HepG2 (cell line): ENCODE data around the gene WNK4. TPM values are rescaled to one million over a fixed set of nuclear protein-coding genes. Genes with fewer than 3 reads are reported as not detected.

ENCODE experiments used
- ATAC-seq: fragments of 200-7000 bp; cut with Tn5 transposase; 3 replicates; pipeline ENCODE4 v1.9.1; 2020; ENCODE audit warnings: mild to moderate bottlenecking, moderate library complexity
- BruUV-seq: library from RNA; stranded (reverse); fragments of 400-500 nt; replicated peaks from 2 replicates; lab custom pipeline; 2021; lab: Mats Ljungman, UMichigan
- CTCF ChIA-PET: fragments of 300-600 bp; formaldehyde crosslinking; extraction: SDS; loops from one replicate; lab custom pipeline; 2021; ENCODE audit warnings: low total read pairs, inconsistent platforms, low intra/inter-chr PET ratio; lab: Yijun Ruan, JAX
- POLR2A ChIA-PET: fragments of 350-600 bp; sonication (Branson Sonifier 250); formaldehyde crosslinking; loops from one replicate; lab custom pipeline; 2020; ENCODE audit warnings: antibody characterized with exemption, inconsistent platforms; lab: Yijun Ruan, JAX
- DNase-seq: peaks from one replicate; pipeline ENCODE4 v3.0.0-alpha.2; 2015; ENCODE audit warnings: low spot score
- FAIRE-seq: peaks from 3 replicates; lab custom pipeline; 2011; peaks lifted over from hg19 to GRCh38; lab: Jason Lieb, UNC
- H2AFZ ChIP-seq: one replicate; pipeline ENCODE4 v1.6.1; 2011; ENCODE audit warnings: low read length, inconsistent platforms
- H3K27ac ChIP-seq: fragments of 300-600 bp; 3 replicates; pipeline ENCODE4 v1.8.0; 2011; ENCODE audit warnings: mixed run types, mild to moderate bottlenecking, mixed read lengths, low read length, inconsistent platforms; ENCODE audit not compliant: insufficient read depth; ENCODE audit errors: extremely low read length
- H3K27me3 ChIP-seq, 2 experiments: fragments of 200-600 bp in 1 of 2; 2 replicates in 1 of 2; 3 replicates in 1 of 2; pipeline versions ENCODE4 v1.6.0 to v1.8.0; 2011; ENCODE audit warnings: low read length in 2 of 2, mild to moderate bottlenecking in 2 of 2, moderate library complexity in 2 of 2, inconsistent platforms in 1 of 2; ENCODE audit not compliant: insufficient read depth in 2 of 2, control insufficient read depth in 1 of 2
- H3K36me3 ChIP-seq, 2 experiments: fragments of 200-600 bp in 1 of 2; replicated peaks in 1 of 2; 2 replicates in 1 of 2; 3 replicates in 1 of 2; pipeline versions ENCODE4 v1.5.1 to v1.8.0; 2011; ENCODE audit warnings: low read length in 2 of 2, inconsistent platforms in 1 of 2; ENCODE audit not compliant: insufficient read depth in 2 of 2, control insufficient read depth in 1 of 2
- H3K4me1 ChIP-seq: 2 replicates; pipeline ENCODE4 v1.5.1; 2012; ENCODE audit warnings: low read length, inconsistent platforms; ENCODE audit not compliant: insufficient read depth
- H3K4me2 ChIP-seq: 2 replicates; pipeline ENCODE4 v1.6.0; 2011; ENCODE audit warnings: low read depth, low read length, inconsistent platforms
- H3K4me3 ChIP-seq, 3 experiments: fragments of 200-600 bp in 1 of 3; sonication (generic), shearing (Covaris generic) in 1 of 3; replicated peaks in 1 of 3; 2 replicates each; pipeline ENCODE4 v1.5.1; 2011 to 2016; ENCODE audit warnings: low read length in 3 of 3, inconsistent platforms in 2 of 3, low read depth in 2 of 3, mild to moderate bottlenecking in 2 of 3, control low read depth in 1 of 3, mixed read lengths in 1 of 3; ENCODE audit not compliant: insufficient read depth in 1 of 3
- H3K79me2 ChIP-seq: one replicate; pipeline ENCODE4 v1.6.1; 2011; ENCODE audit warnings: low read length, inconsistent platforms; ENCODE audit not compliant: insufficient read depth
- H3K9ac ChIP-seq: 2 replicates; pipeline ENCODE4 v1.6.0; 2011; ENCODE audit warnings: mild to moderate bottlenecking, low read depth, low read length, inconsistent platforms; ENCODE audit not compliant: insufficient read depth
- H3K9me3 ChIP-seq: 2 replicates; pipeline ENCODE4 v1.5.1; 2012; ENCODE audit warnings: mild to moderate bottlenecking, low read length
- H4K20me1 ChIP-seq: 2 replicates; pipeline ENCODE4 v1.6.0; 2011; ENCODE audit warnings: inconsistent platforms, mild to moderate bottlenecking, low read length, moderate library complexity; ENCODE audit not compliant: insufficient read depth
- CEBPG ChIP-seq: IDR thresholded peaks from 2 replicates; pipeline ENCODE4 v1.6.1; 2016
- ETV5 ChIP-seq: IDR thresholded peaks from 2 replicates; pipeline ENCODE4 v1.6.1; 2018; ENCODE audit warnings: missing biosample characterization, missing genetic modification reagents, inconsistent platforms, borderline replicate concordance
- GMEB1 ChIP-seq: sonication (generic); formaldehyde crosslinking; IDR thresholded peaks from 2 replicates; pipeline ENCODE4 v1.5.1; 2020; ENCODE audit warnings: missing genetic modification reagents, mild to moderate bottlenecking, borderline replicate concordance
- HIC2 ChIP-seq: sonication (generic); formaldehyde crosslinking; IDR thresholded peaks from 2 replicates; pipeline ENCODE4 v1.9.0; 2022; ENCODE audit warnings: low read depth, missing genetic modification reagents
- KDM6A ChIP-seq: IDR thresholded peaks from 2 replicates; pipeline ENCODE4 v1.6.1; 2016; ENCODE audit warnings: low read depth
- NFKBIZ ChIP-seq: IDR thresholded peaks from 2 replicates; pipeline ENCODE4 v1.6.1; 2018; ENCODE audit warnings: missing genetic modification reagents, missing compliant biosample characterization
- PAX8 ChIP-seq: sonication (generic); formaldehyde crosslinking; IDR thresholded peaks from 2 replicates; pipeline ENCODE4 v1.8.0; 2022; ENCODE audit warnings: mild to moderate bottlenecking, missing genetic modification reagents, borderline replicate concordance
- POLR2AphosphoS5 ChIP-seq: IDR thresholded peaks from 2 replicates; pipeline ENCODE4 v1.6.1; 2012; ENCODE audit warnings: low read depth, low read length
- RELA ChIP-seq: sonication (generic); formaldehyde crosslinking; IDR thresholded peaks from 2 replicates; pipeline ENCODE4 v1.4.0; 2020; ENCODE audit warnings: missing genetic modification reagents
- SP140L ChIP-seq: sonication (generic); formaldehyde crosslinking; IDR thresholded peaks from 2 replicates; pipeline ENCODE4 v1.4.0; 2020; ENCODE audit warnings: missing genetic modification reagents, borderline replicate concordance
- ZBTB39 ChIP-seq: sonication (generic); formaldehyde crosslinking; IDR thresholded peaks from 2 replicates; pipeline ENCODE4 v1.5.0; 2020; ENCODE audit warnings: missing genetic modification reagents
- ZFP82 ChIP-seq: sonication (generic); formaldehyde crosslinking; IDR thresholded peaks from 2 replicates; pipeline ENCODE4 v1.5.1; 2020; ENCODE audit warnings: mild to moderate bottlenecking, missing genetic modification reagents, borderline replicate concordance
- ZNF101 ChIP-seq: sonication (generic); formaldehyde crosslinking; IDR thresholded peaks from 2 replicates; pipeline ENCODE4 v1.4.0; 2020; ENCODE audit warnings: mild to moderate bottlenecking, low read depth, missing genetic modification reagents, borderline replicate concordance
- ZNF280B ChIP-seq: sonication (generic); formaldehyde crosslinking; IDR thresholded peaks from 2 replicates; pipeline ENCODE4 v1.5.0; 2020; ENCODE audit warnings: missing genetic modification reagents, mild to moderate bottlenecking, borderline replicate concordance
- ZNF296 ChIP-seq: sonication (generic); formaldehyde crosslinking; conservative IDR thresholded peaks from 2 replicates; pipeline ENCODE4 v1.5.0; 2020; ENCODE audit warnings: mild to moderate bottlenecking, missing genetic modification reagents
- ZNF460 ChIP-seq: sonication (generic); formaldehyde crosslinking; IDR thresholded peaks from 2 replicates; pipeline ENCODE4 v1.5.1; 2020; ENCODE audit warnings: missing genetic modification reagents, mild to moderate bottlenecking, borderline replicate concordance
- ZNF644 ChIP-seq: IDR thresholded peaks from 2 replicates; pipeline ENCODE4 v1.6.1; 2016; ENCODE audit warnings: low read depth
- ZNF674 ChIP-seq: sonication (generic); formaldehyde crosslinking; IDR thresholded peaks from 2 replicates; pipeline ENCODE4 v1.5.0; 2020; ENCODE audit warnings: low read depth, mild to moderate bottlenecking, missing genetic modification reagents
- WGBS: methylation state at CpG from one replicate; pipeline ENCODE4 v1.1.6; 2017; ENCODE audit warnings: low lambda C conversion rate; 5-methylcytosine and 5-hydroxymethylcytosine counted together
- in situ Hi-C: cut with HindIII; loops from 2 replicates; pipeline ENCODE4 v1.10.0; 2017; ENCODE audit warnings: low pct_unique_long_range_greater_than_20kb; ENCODE audit not compliant: extremely low pct_ligation_motif_present
- intact Hi-C: fragments of 100-400 bp; cut with micrococcal nuclease; formaldehyde crosslinking; loops from one replicate; pipeline ENCODE4 v1.10.0; 2022; ENCODE audit not compliant: unreplicated experiment
- polyA plus RNA-seq, 8 experiments: library from polyadenylated mRNA; depleted of rRNA in 3 of 8; stranded (reverse) in 7 of 8; unstranded in 1 of 8; fragments of >200 nt; fragmentation: Illumina TruSeq in 4 of 8; extraction: Trizol in 4 of 8; gene quantifications; 2 replicates each; pipeline versions ENCODE4 v1.2.1 to v1.2.3, GENCODE V29; 2011 to 2016; ENCODE audit warnings: low read depth in 4 of 8, missing spikeins in 1 of 8, mixed read lengths in 1 of 8; ENCODE audit not compliant: insufficient read depth in 1 of 8
- total RNA-seq, 5 experiments: library from RNA; depleted of rRNA; stranded (reverse); fragments of >200 nt; fragmentation: Illumina TruSeq; extraction: Trizol; gene quantifications; 2 replicates each; pipeline ENCODE4 v1.2.3, GENCODE V29; 2016; ENCODE audit warnings: low read depth in 1 of 5

WNK4 gene
- total and polyA plus RNA-seq, 2 of the 13 experiments (the other 11 are each of a cell fraction or from before 2014, with no cell fraction given) = 2.7 to 13.7 TPM

GRCh38 chr17:42766124-42766523 lies 14.3 kb upstream of the WNK4 start:
- in situ Hi-C loops = no loop called here
- peaks cover 0 to 12% of the 10 kb centered on the region in 2 experiments; a peak in 2 of 5 replicates for H3K27me3 ChIP-seq
- no peak overlapping the region for H2AFZ ChIP-seq
- H3K4me1 ChIP-seq = peaks cover 55% of the 10 kb centered on the region
- no peaks in the 10 kb centered on the region for H3K9me3 ChIP-seq
- FAIRE-seq = peak; percentile 88
- no peak overlapping the region; the same call in 1 of the 2 replicates for H3K9ac ChIP-seq
- intact Hi-C loops = no loop called here
- POLR2A ChIA-PET = interaction anchor here (0.7 to 1.9 kb wide), 7 partner anchors 11 to 201 kb away, joined by 3 to 21 read pairs (median 6); partner anchors contain the start of genes COA3, EZH1 and WNK4
- no peak overlapping the region for H3K4me3 ChIP-seq
- ATAC-seq = peak; percentile 57
- peak overlapping the region; percentile 37 for H3K27ac ChIP-seq
- CTCF ChIA-PET = no interaction called here
- no peaks in the 10 kb centered on the region for H4K20me1 ChIP-seq
- 0 out of 2 replicates have a peak overlapping the region, but pooled peaks have one; percentile 18 for H3K4me2 ChIP-seq
- no TSS peak for BruUV-seq
- no peaks in the 10 kb centered on the region for H3K79me2 ChIP-seq
- H3K36me3 ChIP-seq = no peaks in the 10 kb centered on the region
- peak; percentile 81 for DNase-seq
- 28% methylated on average over 6 of the region's 6 CpGs for WGBS
- TF ChIP-seq POLR2AphosphoS5 = no peak
- no peak for TF ChIP-seq ETV5 (CRISPR knock-in tag)
- 0 out of 2 replicates have a peak, but pooled peaks have one; percentile 10 for TF ChIP-seq ZNF644 (CRISPR knock-in tag)
- no peak for TF ChIP-seq HIC2 (CRISPR knock-in tag)
- TF ChIP-seq NFKBIZ (CRISPR knock-in tag) = peak; percentile 38; the same call in 1 of the 2 replicates
- TF ChIP-seq SP140L (CRISPR knock-in tag) = no peak
- TF ChIP-seq PAX8 = no peak
- TF ChIP-seq ZFP82 (CRISPR knock-in tag) = no peak
- TF ChIP-seq ZNF101 (CRISPR knock-in tag) = no peak
- peak; percentile 64 for TF ChIP-seq CEBPG (CRISPR knock-in tag)
- TF ChIP-seq ZBTB39 = no peak
- TF ChIP-seq ZNF280B (CRISPR knock-in tag) = no peak
- peak; percentile 90 for TF ChIP-seq ZNF460
- TF ChIP-seq ZNF296 (CRISPR knock-in tag) = no peak
- no peak for TF ChIP-seq GMEB1 (CRISPR knock-in tag)
- TF ChIP-seq KDM6A (CRISPR knock-in tag) = 0 out of 2 replicates have a peak, but pooled peaks have one; percentile 33
- TF ChIP-seq RELA = no peak
- TF ChIP-seq ZNF674 (CRISPR knock-in tag) = no peak
